PC-9 (cell line): ENCODE measurements around the gene BLOC1S6.

Experiments
- EZH2 ChIP-seq: fragments of 200-600 bp; sonication (generic); IDR thresholded peaks from 2 replicates; pipeline ENCODE4 v1.8.0; 2017; ENCODE audit warnings: antibody characterized with exemption, low read depth
- TF ChIP-seq, protein P1 (sequence below): fragments of 200-600 bp; sonication (generic); conservative IDR thresholded peaks from 2 replicates; pipeline ENCODE4 v1.6.1; 2017; ENCODE audit warnings: mixed run types, antibody characterized with exemption, mild to moderate bottlenecking, moderate library complexity

DNA sequence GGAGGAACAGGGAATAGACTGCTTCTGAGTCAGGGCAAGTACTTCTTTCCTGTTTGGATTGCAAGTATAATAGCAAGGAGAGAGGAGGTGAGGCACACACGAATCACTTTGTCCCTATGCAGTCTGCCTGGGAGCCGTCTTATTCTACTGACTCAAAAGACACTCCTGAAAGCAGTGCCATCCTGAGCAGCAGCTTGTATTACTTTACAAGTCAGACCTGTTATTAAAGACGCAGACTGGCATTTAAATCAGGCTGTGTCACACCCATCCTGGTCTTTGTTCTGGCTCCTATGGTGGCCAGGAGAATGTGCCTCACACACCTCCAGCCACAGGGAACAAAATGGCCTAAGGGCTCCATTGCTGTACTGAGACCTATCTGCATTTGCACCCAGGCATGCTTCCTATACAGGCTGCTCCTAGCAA is 29.7 kb downstream of the BLOC1S6 start:
- TF ChIP-seq, protein P1, sequence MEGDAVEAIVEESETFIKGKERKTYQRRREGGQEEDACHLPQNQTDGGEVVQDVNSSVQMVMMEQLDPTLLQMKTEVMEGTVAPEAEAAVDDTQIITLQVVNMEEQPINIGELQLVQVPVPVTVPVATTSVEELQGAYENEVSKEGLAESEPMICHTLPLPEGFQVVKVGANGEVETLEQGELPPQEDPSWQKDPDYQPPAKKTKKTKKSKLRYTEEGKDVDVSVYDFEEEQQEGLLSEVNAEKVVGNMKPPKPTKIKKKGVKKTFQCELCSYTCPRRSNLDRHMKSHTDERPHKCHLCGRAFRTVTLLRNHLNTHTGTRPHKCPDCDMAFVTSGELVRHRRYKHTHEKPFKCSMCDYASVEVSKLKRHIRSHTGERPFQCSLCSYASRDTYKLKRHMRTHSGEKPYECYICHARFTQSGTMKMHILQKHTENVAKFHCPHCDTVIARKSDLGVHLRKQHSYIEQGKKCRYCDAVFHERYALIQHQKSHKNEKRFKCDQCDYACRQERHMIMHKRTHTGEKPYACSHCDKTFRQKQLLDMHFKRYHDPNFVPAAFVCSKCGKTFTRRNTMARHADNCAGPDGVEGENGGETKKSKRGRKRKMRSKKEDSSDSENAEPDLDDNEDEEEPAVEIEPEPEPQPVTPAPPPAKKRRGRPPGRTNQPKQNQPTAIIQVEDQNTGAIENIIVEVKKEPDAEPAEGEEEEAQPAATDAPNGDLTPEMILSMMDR = no peak
- TF ChIP-seq EZH2 = no peak
